ENCODE data around the gene PIGQ. TPM values are rescaled to one million over a fixed set of nuclear protein-coding genes. Genes with fewer than 3 reads are reported as not detected.

PIGQ gene
- total RNA-seq, 1 experiment from 2014 or later: 58.0 TPM

- Histone ChIP-seq H2BK20ac (ENCODE audit: low read depth, low read length, poor library complexity, severe bottlenecking) (no peak overlapping the region), H4K91ac (ENCODE audit: insufficient read length, low read depth, low read length) (no peak overlapping the region), H2AFZ (ENCODE audit: low read length) (no peak overlapping the region), H3T11ph (ENCODE audit: low read length) (no peak overlapping the region), H3K23me2 (ENCODE audit: insufficient read length, low read depth, low read length, poor library complexity, severe bottlenecking) (no peaks in the 10 kb centered on the region), H3K9ac (ENCODE audit: extremely low read depth, insufficient read length, low read length) (no peak overlapping the region), H3K27me3 (ENCODE audit: insufficient read depth, low read length) (peaks cover 7% of the 10 kb centered on the region; the same call in 1 of the 2 replicates), H2BK15ac (ENCODE audit: low read depth, low read length) (no peak overlapping the region), H3K4me1 (ENCODE audit: insufficient read depth, low read length) (no peaks in the 10 kb centered on the region; the same call in 1 of the 2 replicates), H3K79me1 (ENCODE audit: insufficient read depth, low read depth, low read length, poor library complexity, severe bottlenecking) (no peaks in the 10 kb centered on the region), H3K56ac (ENCODE audit: insufficient read length, low read depth, low read length) (no peak overlapping the region), H3K23ac (ENCODE audit: insufficient read length, low read depth, low read length) (no peak overlapping the region), H2AK5ac (ENCODE audit: insufficient read length, low read length) (no peak overlapping the region), H3K9me3 (ENCODE audit: control insufficient read depth, low read depth, low read length) (no peaks in the 10 kb centered on the region), H2BK5ac (ENCODE audit: insufficient read length, low read length) (no peak overlapping the region), H3K18ac (ENCODE audit: insufficient read length, low read depth, low read length) (no peak overlapping the region), H3K27ac (ENCODE audit: insufficient read length, low read depth, low read length) (no peak overlapping the region), H3K14ac (ENCODE audit: insufficient read depth, low read length) (no peak overlapping the region), H4K8ac (replicated peaks; ENCODE audit: insufficient read length, low read depth, low read length) (no peak overlapping the region), H2BK12ac (ENCODE audit: insufficient read length, low read depth, low read length) (no peak overlapping the region), H3K4ac (ENCODE audit: low read depth, low read length) (no peak overlapping the region), H3K79me2 (ENCODE audit: insufficient read depth, low read length) (no peaks in the 10 kb centered on the region), H3K4me2 (ENCODE audit: insufficient read depth, insufficient read length, low read length) (no peak overlapping the region), H2BK120ac (ENCODE audit: low read depth, low read length, poor library complexity, severe bottlenecking) (no peak overlapping the region), H4K20me1 (ENCODE audit: control insufficient read depth, insufficient read depth, insufficient read length) (no peaks in the 10 kb centered on the region), H4K5ac (ENCODE audit: insufficient read length, low read depth, low read length) (no peak overlapping the region)
- TF ChIP-seq CTCF (conservative IDR thresholded peaks at IDR 0.05): no peak; the same call in 2 of the 3 replicates
- Mint-ChIP-seq H3K4me1 (peaks cover 4 to 14% of the 10 kb centered on the region in 2 experiments), H3K9me3 (no peaks in the 10 kb centered on the region), H3K27me3 (ENCODE audit: low read depth) (peaks cover 23% of the 10 kb centered on the region), H3K27ac (no peak overlapping the region), H3K4me3 (no peak overlapping the region), H3K36me3 (ENCODE audit: insufficient read depth in 1 of 3, low read depth in 3 of 3) (no peaks in the 10 kb centered on the region; a peak in 1 of 7 replicates)
- WGBS (ENCODE audit: extremely low coverage, insufficient read length, low lambda C conversion rate): no CpG with 5 or more reads among the region's 18 CpGs
- DNase-seq: no peak
Measured at GRCh38 chr16:582218-582613, 12.4 kb downstream of the PIGQ start.
